Nucleus accumbens (tissue), 56 donors: Measurements from ENCODE around the gene ATAD2B.

ENCODE experiments used
- DNase-seq, 56 donors: peaks; one replicate each; lab custom pipeline; 2025; lab: John Stamatoyannopoulos, UW

Gene ATAD2B

DNA sequence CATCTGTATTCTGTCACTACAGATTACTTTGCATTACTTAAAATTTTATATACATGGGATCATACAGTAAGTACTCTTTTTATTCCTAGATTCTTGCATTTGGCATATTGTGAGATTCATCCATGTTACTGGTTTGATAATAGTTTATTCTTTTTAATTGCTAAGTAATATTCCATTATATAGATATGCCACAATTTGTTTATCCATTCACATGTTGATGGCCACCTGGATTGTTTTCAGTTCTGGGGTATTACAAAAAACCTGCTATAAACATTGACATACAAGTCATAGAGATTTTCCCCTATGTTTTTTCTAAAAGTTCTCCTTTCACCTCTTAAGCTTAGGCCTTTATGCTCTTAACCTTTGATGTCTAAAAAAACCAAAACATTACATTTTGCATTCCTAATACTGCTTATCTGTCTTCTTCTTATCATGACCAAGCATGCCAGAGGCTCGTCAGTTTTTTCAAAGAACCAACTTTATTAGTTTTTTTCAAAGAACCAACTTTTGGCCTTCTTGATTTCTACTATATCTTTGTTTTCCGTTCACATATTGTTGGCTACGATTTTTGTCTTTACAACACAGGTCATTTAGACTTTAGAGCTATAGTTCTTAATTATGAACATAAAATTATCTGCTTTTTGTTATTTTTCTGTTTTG lies 86.9 kb downstream of the ATAD2B start:
- DNase-seq: no peak

- no peak for DNase-seq
These were observed 87.9 kb downstream of the ATAD2B start for GRCh38 chr2:23838996-23839395.

DNA sequence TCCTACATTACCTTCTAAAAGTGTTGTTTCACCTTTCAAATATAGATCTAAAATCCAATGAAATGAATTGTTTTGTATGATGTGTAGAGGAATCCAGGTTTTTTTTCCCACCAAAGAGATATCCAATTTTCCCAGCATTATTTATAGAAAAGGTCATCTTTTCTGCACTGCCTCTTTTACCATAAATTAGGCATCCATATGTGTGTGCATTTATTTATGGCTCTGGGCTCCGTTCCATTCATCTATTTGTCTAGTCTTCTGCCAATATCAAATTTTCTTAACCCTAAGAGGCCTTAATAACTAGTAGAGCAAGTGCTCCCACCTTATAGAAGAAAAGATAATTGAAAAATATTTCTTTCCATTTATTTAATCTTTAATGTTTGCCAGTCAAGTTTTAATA lies 88.3 kb downstream of the ATAD2B start:
- DNase-seq: no peak

DNA sequence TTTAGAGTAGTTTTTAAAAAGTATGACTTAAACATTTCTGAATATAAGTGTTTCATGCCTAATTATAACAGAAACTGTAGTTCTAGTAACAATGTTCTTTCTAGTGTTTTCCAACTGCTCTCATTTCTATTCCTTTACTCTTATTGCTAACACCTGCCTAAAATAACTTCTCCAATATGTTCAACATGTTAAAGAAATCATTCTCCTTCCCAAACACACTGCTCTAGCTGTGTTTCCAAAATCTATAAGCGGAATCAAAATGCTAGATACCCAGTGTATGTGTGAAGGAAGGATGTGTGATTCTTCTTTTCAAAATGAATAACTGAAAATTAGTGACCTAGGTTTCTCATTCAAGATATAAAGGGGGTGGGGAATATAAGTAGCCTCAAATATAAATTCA lies 89.1 kb downstream of the ATAD2B start:
- DNase-seq: no peak

DNA sequence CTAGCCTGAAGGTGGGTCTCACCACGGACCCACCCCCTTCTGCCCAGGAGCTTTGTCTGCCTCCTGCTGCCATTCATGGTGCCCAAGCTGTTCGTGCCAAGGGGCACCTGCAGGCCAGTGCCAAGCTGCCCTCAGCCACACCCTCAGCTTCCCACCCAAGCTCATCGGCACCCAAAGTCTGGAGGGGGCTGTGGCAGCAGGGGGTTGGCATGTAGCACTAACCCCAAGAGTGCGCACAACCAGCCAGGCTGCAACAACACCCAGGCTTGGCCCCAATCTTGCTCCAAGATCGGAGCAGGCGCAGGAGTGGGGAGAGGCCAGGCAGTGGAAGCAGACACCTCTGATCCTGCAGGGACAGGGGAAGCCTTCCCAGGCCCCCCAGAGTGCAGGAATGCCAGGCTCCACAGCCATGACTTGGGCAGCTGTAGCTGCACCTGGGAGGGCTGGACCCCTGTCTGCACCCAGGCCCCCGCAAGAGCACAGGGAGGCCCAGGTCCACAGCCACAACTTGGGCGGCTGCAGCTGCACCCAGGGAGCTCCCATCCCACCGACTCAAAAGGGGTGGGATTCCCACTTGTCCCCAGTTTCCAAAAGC lies 89.9 kb downstream of the ATAD2B start:
- DNase-seq: no peak

GRCh38 chr2:23836505-23836904 lies 90.4 kb downstream of the ATAD2B start:
- no peak for DNase-seq

GRCh38 chr2:23835988-23836387 lies 90.9 kb downstream of the ATAD2B start:
- DNase-seq: no peak

DNA sequence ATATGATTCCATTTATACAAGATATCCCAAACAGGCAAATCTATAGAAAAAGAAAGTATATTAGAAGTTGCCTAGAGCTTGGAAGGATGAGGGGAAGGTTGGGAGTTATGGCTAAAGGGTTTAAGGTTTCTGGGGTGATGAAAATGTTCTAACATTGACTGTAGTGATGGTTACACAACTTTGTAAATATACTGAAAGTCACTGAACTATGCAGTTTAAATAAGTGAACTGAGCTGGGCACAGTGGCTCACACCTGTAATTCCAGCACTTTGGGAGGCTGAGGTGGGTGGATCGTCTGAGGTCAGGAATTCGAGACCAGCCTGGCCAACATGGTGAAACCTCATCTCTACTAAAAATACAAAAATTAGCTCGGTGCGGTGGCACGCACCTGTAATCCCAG lies 91.5 kb downstream of the ATAD2B start:
- DNase-seq: no peak

- DNase-seq: no peak
These were observed 97.9 kb downstream of the ATAD2B start for GRCh38 chr2:23828986-23829385.

DNA sequence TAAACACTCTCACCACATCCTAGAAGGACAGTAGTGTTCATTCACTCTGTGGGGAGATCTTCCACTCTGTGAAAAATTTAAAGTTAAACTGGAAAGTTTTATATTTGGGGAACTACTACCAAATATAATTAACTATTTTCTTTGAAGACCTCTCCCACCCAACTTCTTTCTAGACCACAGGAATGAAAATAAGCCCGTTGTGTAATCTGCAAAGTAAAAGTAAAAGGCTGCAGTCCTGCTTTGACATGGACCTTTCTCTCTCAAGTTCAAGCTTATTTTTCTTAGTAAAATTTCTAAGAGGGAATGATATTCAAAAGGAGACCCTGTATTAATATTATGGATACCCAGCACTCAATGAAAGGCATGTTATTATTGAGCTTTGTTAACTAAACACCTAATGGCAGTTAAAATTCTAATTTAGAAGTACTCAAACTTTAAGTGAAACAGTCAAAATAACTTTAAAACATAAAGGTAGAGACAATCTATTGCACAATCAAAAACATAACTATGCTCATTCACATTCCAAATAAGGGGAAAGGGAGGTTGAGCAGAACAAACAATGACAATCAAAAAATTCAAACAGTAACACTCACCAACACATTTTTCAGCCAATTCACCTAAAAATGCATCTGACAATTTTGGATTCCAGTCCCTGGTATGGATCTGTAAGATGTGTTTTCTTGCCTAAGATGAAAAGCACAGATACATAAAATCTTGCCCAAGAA lies 98.5 kb downstream of the ATAD2B start:
- no peak for DNase-seq

GRCh38 chr2:23827287-23827686 lies 99.6 kb downstream of the ATAD2B start:
- DNase-seq: no peak

- DNase-seq: no peak
These were observed 100.2 kb downstream of the ATAD2B start for GRCh38 chr2:23826771-23827170.

- no peak for DNase-seq
These were observed 100.9 kb downstream of the ATAD2B start for GRCh38 chr2:23826040-23826439.

DNA sequence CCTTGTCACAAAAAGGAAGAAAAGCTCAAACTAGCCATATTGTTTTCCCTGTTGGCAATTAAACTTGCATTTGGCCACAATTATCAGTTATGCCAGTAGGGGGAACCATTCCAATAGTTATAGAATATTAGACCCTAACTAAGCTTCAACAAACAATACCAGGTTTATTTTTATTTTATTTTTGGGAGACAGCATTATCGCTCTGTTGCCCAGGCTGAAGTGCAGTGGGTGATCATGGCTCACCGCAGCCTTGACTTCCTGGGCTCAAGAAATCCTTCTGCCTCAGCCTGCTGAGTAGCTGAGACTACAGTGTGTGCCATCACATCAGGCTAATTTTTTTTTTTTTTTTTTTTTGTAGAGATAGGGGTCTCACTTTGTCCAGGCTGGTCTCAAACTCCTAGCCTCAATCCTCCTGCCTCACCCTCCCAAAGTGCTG lies 102.1 kb downstream of the ATAD2B start:
- DNase-seq: peak in 1 of 56 donors; percentile 2

GRCh38 chr2:23823863-23824262 lies 103.1 kb downstream of the ATAD2B start:
- DNase-seq: no peak

DNA sequence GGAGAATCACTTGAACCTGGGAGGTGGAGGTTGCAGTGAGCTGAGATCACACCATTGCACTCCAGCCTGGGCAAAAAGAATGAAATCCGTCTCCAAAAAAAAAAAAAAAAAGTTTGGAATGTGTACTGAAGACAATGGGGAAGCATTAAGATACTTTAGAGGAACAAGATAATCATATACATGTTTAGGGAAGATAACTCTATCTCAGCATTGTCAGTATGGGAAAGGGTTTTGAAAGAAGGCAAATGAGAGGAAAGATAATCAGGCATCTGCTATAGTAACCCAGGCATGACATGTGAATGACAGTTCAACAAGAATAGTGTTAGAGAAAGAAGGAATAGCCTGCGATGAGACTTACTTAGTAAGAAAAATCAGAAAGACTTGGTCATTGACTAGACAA lies 112.0 kb downstream of the ATAD2B start:
- no peak for DNase-seq

DNA sequence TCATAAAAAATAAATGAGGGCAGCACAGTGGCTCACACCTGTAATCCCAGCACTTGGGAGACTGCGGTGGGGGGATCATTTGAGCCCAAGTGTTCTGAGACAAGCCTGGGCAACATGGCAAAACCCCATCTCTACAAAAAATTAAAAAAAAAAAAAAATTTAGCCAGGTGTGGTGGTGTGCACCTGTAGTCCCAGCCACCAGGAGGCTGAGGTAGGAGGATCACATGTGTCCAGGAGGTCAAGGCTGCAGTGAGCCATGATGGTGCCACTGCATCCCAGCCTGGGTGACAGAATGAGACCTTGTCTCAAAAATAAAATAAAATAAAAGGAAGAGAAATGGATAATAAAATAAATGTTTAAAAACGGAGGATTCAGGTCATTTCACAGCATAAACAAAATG lies 113.5 kb downstream of the ATAD2B start:
- no peak for DNase-seq

DNA sequence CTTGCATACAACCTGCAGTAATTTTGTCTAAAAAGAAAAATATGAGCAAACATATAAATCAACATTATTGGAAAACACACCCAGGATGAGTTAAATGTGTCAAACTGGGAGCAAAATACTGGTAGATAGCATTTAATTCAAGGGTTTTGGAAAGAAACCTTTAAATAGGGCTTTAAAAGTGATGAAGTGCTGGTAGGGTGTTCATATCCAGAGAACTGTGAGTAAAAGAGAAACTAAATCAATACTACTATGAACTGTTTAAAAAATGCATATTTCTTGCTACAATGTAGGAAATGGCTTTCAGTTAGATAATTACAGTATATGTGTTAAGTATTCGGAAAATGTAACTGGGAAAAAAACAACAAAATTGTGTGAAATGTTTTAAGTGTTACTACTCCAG lies 117.8 kb downstream of the ATAD2B start:
- DNase-seq: no peak

GRCh38 chr2:23806665-23807249 lies 120.2 kb downstream of the ATAD2B start:
- DNase-seq: no peak

DNA sequence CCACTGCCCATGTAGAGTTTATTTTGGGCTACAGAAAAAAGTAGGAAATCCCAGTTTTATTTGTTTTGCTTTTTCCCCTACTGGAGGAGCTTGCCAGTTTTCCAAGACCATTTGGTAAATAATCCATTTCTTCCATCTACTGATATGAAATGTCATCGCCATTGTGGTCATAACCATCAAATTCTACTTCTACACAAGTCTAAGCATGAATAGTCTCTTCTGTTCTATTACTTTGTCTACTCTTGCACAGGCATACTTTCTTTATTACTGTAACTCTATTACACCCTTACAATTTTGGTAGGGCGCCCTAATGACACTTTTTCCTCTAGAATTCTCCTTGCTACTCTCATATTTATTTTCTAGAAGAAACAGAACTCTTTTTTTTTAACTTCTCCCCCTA lies 120.7 kb downstream of the ATAD2B start:
- DNase-seq: no peak

DNA sequence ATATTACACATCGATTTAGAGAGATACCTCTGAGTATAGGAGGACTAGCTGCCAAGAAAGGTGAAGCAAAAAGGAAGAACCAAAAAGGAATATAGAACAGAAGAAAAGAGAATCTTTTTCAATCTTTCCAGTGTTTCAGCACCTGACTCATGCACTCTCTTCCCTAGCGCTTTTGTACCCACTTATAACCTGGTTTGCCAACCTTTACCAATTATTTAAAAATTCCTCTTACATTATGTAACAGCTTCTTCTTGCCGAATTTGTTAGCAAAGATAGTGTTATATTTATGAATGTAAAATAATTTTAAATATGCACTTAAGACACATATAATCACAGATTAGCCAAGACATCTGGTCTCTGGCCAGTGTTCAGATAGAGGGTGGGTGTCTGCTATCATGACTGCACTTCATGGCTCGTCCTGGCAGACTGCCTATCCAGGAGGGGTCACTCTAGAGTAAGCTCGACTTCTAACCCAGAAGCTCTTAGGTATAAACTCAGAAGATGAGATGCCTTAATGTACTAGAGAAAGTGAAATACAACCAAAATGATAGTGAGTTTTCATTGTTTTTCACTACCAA lies 122.9 kb downstream of the ATAD2B start:
- DNase-seq: peak in 6 of 56 donors; percentile 0 to 21 (median 8)
